MCF 10A (cell line): Measurements from ENCODE around the gene MGMT. TPM values are rescaled to one million over a fixed set of nuclear protein-coding genes. Genes with fewer than 3 reads are reported as not detected.

Experiments
- BruUV-seq: library from RNA; stranded (reverse); fragments of 400-500 nt; replicated peaks from 2 replicates; lab custom pipeline; 2021; lab: Mats Ljungman, UMichigan
- CTCF ChIA-PET: fragments of 300-600 bp; sonication (Branson Sonifier 250); formaldehyde crosslinking; extraction: SDS; loops from one replicate; lab custom pipeline; 2021; ENCODE audit warnings: antibody characterized with exemption, inconsistent platforms; lab: Yijun Ruan, JAX
- POLR2A ChIA-PET: fragments of 300-600, 350-650 bp; sonication (Branson Sonifier 250); formaldehyde crosslinking; extraction: SDS; loops from one replicate; lab custom pipeline; 2020; ENCODE audit warnings: antibody characterized with exemption, inconsistent platforms; lab: Yijun Ruan, JAX
- DNase-seq: peaks from one replicate; pipeline ENCODE4 v3.0.0-alpha.2; 2018; ENCODE audit not compliant: unreplicated experiment
- H3K27ac Mint-ChIP-seq: one replicate; pipeline ENCODE4 v1.8.0; 2022; ENCODE audit warnings: mild to moderate bottlenecking, low read depth, mixed read lengths; ENCODE audit not compliant: unreplicated experiment
- H3K27me3 Mint-ChIP-seq: one replicate; pipeline ENCODE4 v1.8.0; 2022; ENCODE audit warnings: mixed read lengths; ENCODE audit not compliant: insufficient read depth, unreplicated experiment
- H3K36me3 Mint-ChIP-seq: one replicate; pipeline ENCODE4 v1.8.0; 2022; ENCODE audit warnings: mild to moderate bottlenecking, moderate library complexity, mixed read lengths; ENCODE audit not compliant: insufficient read depth, unreplicated experiment
- H3K4me1 Mint-ChIP-seq: one replicate; pipeline ENCODE4 v1.8.0; 2022; ENCODE audit warnings: mixed read lengths; ENCODE audit not compliant: insufficient read depth, unreplicated experiment
- H3K4me3 Mint-ChIP-seq: one replicate; pipeline ENCODE4 v1.8.0; 2022; ENCODE audit warnings: mild to moderate bottlenecking, moderate library complexity, mixed read lengths; ENCODE audit not compliant: unreplicated experiment
- H3K9me3 Mint-ChIP-seq: one replicate; pipeline ENCODE4 v1.8.0; 2022; ENCODE audit warnings: mixed read lengths; ENCODE audit not compliant: unreplicated experiment
- intact Hi-C: fragments of 100-400 bp; cut with micrococcal nuclease; formaldehyde crosslinking; loops from 2 replicates; pipeline ENCODE4 v1.14.1; 2022
- total RNA-seq: library from RNA; stranded (reverse); gene quantifications from 2 replicates; pipeline ENCODE4 v1.2.3, GENCODE V29; 2022
- TF ChIP-seq, protein P1 (sequence below): fragments of 200-600 bp; IDR thresholded peaks from one replicate; pipeline ENCODE4 v1.8.0; 2022; ENCODE audit warnings: antibody characterized with exemption, mild to moderate bottlenecking; ENCODE audit not compliant: unreplicated experiment

Gene MGMT
- total RNA-seq, 1 experiment from 2014 or later = 18.0 TPM

DNA sequence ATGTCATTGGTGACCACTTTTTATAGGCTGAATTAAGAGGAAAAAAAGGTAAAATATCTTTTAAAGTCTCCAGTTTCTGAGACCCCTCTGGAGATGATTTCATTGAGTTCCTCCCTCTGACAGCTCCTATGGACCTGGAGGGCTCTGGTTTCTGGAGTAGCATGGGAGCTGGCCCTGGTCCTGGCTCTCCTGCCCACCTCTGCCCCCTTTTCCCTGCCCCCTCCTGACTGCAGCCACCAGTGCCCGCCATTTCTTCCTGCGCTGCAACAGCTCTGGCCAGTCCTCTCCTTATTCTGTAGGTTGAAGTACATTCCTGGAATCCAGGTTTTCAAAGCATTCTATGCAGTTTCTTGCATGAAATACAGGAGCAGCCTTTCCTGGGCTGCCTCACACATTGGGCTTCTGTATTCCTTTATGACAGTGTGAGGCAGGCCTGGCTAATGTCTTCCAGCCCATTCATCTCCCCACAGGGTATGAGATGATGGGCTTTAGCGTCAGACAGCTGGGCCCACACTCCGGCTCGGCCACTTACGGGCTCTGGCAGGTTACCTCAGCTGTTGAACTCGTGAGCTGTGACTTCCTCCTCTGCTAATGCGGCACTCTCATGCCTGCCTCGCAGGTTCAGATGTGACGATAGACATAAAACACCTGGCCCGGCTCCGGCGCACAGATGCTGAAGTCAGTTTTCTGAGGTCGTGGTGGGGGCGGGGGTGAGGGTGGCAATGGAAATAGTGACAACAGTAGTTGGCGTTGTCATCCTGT, 101.7 kb downstream of the MGMT start:
- ChIA-PET CTCF (no interaction called here), POLR2A (no interaction called here)
- no TSS peak for BruUV-seq
- Mint-ChIP-seq H3K27me3 (no peaks in the 10 kb centered on the region), H3K4me1 (no peaks in the 10 kb centered on the region), H3K36me3 (no peaks in the 10 kb centered on the region), H3K4me3 (no peak overlapping the region), H3K27ac (no peak overlapping the region), H3K9me3 (no peaks in the 10 kb centered on the region)
- intact Hi-C loops = no loop called here
- no peak for DNase-seq
- TF ChIP-seq, protein P1, sequence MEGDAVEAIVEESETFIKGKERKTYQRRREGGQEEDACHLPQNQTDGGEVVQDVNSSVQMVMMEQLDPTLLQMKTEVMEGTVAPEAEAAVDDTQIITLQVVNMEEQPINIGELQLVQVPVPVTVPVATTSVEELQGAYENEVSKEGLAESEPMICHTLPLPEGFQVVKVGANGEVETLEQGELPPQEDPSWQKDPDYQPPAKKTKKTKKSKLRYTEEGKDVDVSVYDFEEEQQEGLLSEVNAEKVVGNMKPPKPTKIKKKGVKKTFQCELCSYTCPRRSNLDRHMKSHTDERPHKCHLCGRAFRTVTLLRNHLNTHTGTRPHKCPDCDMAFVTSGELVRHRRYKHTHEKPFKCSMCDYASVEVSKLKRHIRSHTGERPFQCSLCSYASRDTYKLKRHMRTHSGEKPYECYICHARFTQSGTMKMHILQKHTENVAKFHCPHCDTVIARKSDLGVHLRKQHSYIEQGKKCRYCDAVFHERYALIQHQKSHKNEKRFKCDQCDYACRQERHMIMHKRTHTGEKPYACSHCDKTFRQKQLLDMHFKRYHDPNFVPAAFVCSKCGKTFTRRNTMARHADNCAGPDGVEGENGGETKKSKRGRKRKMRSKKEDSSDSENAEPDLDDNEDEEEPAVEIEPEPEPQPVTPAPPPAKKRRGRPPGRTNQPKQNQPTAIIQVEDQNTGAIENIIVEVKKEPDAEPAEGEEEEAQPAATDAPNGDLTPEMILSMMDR = no peak

DNA sequence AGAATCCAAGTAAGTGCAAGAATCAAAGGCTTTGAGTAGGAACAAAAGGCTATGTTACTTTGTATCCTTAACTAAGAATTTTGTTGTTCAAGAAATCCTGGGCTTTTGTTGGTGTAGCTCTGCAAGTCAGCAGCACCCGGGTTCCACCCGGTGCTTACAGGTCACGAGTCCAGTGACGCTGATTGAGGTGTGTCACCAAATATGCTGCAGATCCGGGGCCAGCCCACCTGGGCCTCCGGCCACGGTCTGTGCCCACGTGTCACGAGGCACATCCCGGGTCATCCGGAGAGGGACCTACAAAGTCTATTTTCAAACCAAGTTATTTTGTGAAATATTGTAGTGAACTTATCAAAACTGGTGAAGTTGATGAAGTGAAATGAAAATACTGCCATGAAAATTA, 103.1 kb downstream of the MGMT start:
- BruUV-seq = no TSS peak
- Mint-ChIP-seq H3K4me1 (no peaks in the 10 kb centered on the region), H3K4me3 (no peak overlapping the region), H3K36me3 (no peaks in the 10 kb centered on the region), H3K27me3 (no peaks in the 10 kb centered on the region), H3K9me3 (no peaks in the 10 kb centered on the region), H3K27ac (no peak overlapping the region)
- ChIA-PET CTCF (no interaction called here), POLR2A (no interaction called here)
- intact Hi-C loops = no loop called here
- TF ChIP-seq, protein P1 = no peak
- no peak for DNase-seq

DNA sequence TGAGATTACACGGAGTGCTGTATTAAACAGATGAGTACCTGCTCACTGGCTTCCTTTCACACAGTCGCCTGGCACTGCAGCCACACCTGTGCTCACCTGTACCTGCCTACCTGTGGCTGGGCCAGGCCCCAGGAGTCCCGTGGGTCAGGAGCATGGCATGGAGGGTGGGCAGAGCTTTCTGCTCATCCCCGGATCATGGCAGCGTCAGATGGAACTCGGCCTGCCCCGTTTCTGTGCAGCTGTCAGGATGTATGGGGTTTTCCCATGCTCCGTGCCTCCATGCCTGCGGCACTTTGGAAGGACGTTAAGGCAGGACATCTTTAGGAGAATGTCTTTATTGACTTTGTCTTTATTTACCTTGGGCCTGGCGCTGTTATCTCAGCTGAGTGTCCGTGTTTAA, 112.2 kb downstream of the MGMT start:
- ChIA-PET CTCF (no interaction called here), POLR2A (no interaction called here)
- H3K27ac Mint-ChIP-seq = no peak overlapping the region
- no peaks in the 10 kb centered on the region for H3K4me1 Mint-ChIP-seq
- TF ChIP-seq, protein P1 = no peak
- no TSS peak for BruUV-seq
- H3K27me3 Mint-ChIP-seq = no peaks in the 10 kb centered on the region
- DNase-seq = no peak
- intact Hi-C loops = no loop called here
- peaks cover 7% of the 10 kb centered on the region for H3K9me3 Mint-ChIP-seq
- H3K4me3 Mint-ChIP-seq = no peak overlapping the region
- H3K36me3 Mint-ChIP-seq = no peaks in the 10 kb centered on the region

DNA sequence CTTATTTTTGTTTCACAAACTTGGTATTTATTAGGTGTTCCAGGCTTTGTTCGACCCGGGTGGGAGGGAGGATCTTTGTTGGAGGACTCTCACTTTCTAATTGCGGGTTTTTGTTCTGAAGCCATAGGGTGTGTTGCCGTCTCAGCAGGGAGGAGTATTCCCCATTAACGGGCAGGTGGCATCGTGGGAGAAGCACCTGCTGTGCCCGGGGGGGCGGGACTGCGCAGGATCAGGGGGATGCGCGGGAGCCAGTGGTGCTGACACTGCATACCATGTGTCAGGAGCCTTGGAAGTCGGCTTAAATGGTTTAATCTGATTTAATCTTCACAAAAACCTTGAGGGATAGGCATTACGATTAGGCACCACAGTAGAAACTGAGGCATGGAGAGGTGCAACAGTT, 113.0 kb downstream of the MGMT start:
- BruUV-seq = no TSS peak
- H3K4me3 Mint-ChIP-seq = no peak overlapping the region
- TF ChIP-seq, protein P1 = no peak
- ChIA-PET CTCF (no interaction called here), POLR2A (interaction anchor here (0.6 kb wide), 1 partner anchor 48 kb away, joined by 3 read pairs; no protein-coding TSS in a partner anchor)
- H3K36me3 Mint-ChIP-seq = no peaks in the 10 kb centered on the region
- no peak for DNase-seq
- H3K27ac Mint-ChIP-seq = no peak overlapping the region
- H3K9me3 Mint-ChIP-seq = peaks cover 7% of the 10 kb centered on the region
- intact Hi-C loops = no loop called here
- no peaks in the 10 kb centered on the region for H3K27me3 Mint-ChIP-seq
- H3K4me1 Mint-ChIP-seq = no peaks in the 10 kb centered on the region
